HepG2 (cell line): ENCODE data around the gene NUDT13. TPM values are rescaled to one million over a fixed set of nuclear protein-coding genes. Genes with fewer than 3 reads are reported as not detected.

ENCODE experiments used
- ATAC-seq: fragments of 200-7000 bp; cut with Tn5 transposase; 3 replicates; pipeline ENCODE4 v1.9.1; 2020; ENCODE audit warnings: mild to moderate bottlenecking, moderate library complexity
- BruUV-seq: library from RNA; stranded (reverse); fragments of 400-500 nt; replicated peaks from 2 replicates; lab custom pipeline; 2021; lab: Mats Ljungman, UMichigan
- CTCF ChIA-PET: fragments of 300-600 bp; formaldehyde crosslinking; extraction: SDS; loops from one replicate; lab custom pipeline; 2021; ENCODE audit warnings: low total read pairs, inconsistent platforms, low intra/inter-chr PET ratio; lab: Yijun Ruan, JAX
- POLR2A ChIA-PET: fragments of 350-600 bp; sonication (Branson Sonifier 250); formaldehyde crosslinking; loops from one replicate; lab custom pipeline; 2020; ENCODE audit warnings: antibody characterized with exemption, inconsistent platforms; lab: Yijun Ruan, JAX
- DNase-seq: peaks from one replicate; pipeline ENCODE4 v3.0.0-alpha.2; 2015; ENCODE audit warnings: low spot score
- FAIRE-seq: peaks from 3 replicates; lab custom pipeline; 2011; peaks lifted over from hg19 to GRCh38; lab: Jason Lieb, UNC
- H2AFZ ChIP-seq: one replicate; pipeline ENCODE4 v1.6.1; 2011; ENCODE audit warnings: low read length, inconsistent platforms
- H3K27ac ChIP-seq: fragments of 300-600 bp; 3 replicates; pipeline ENCODE4 v1.8.0; 2011; ENCODE audit warnings: mixed run types, mild to moderate bottlenecking, mixed read lengths, low read length, inconsistent platforms; ENCODE audit not compliant: insufficient read depth; ENCODE audit errors: extremely low read length
- H3K27me3 ChIP-seq, 2 experiments: fragments of 200-600 bp in 1 of 2; 2 replicates in 1 of 2; 3 replicates in 1 of 2; pipeline versions ENCODE4 v1.6.0 to v1.8.0; 2011; ENCODE audit warnings: low read length in 2 of 2, mild to moderate bottlenecking in 2 of 2, moderate library complexity in 2 of 2, inconsistent platforms in 1 of 2; ENCODE audit not compliant: insufficient read depth in 2 of 2, control insufficient read depth in 1 of 2
- H3K36me3 ChIP-seq, 2 experiments: fragments of 200-600 bp in 1 of 2; replicated peaks in 1 of 2; 2 replicates in 1 of 2; 3 replicates in 1 of 2; pipeline versions ENCODE4 v1.5.1 to v1.8.0; 2011; ENCODE audit warnings: low read length in 2 of 2, inconsistent platforms in 1 of 2; ENCODE audit not compliant: insufficient read depth in 2 of 2, control insufficient read depth in 1 of 2
- H3K4me1 ChIP-seq: 2 replicates; pipeline ENCODE4 v1.5.1; 2012; ENCODE audit warnings: low read length, inconsistent platforms; ENCODE audit not compliant: insufficient read depth
- H3K4me2 ChIP-seq: 2 replicates; pipeline ENCODE4 v1.6.0; 2011; ENCODE audit warnings: low read depth, low read length, inconsistent platforms
- H3K4me3 ChIP-seq, 3 experiments: fragments of 200-600 bp in 1 of 3; sonication (generic), shearing (Covaris generic) in 1 of 3; replicated peaks in 1 of 3; 2 replicates each; pipeline ENCODE4 v1.5.1; 2011 to 2016; ENCODE audit warnings: low read length in 3 of 3, inconsistent platforms in 2 of 3, low read depth in 2 of 3, mild to moderate bottlenecking in 2 of 3, control low read depth in 1 of 3, mixed read lengths in 1 of 3; ENCODE audit not compliant: insufficient read depth in 1 of 3
- H3K79me2 ChIP-seq: one replicate; pipeline ENCODE4 v1.6.1; 2011; ENCODE audit warnings: low read length, inconsistent platforms; ENCODE audit not compliant: insufficient read depth
- H3K9ac ChIP-seq: 2 replicates; pipeline ENCODE4 v1.6.0; 2011; ENCODE audit warnings: mild to moderate bottlenecking, low read depth, low read length, inconsistent platforms; ENCODE audit not compliant: insufficient read depth
- H3K9me3 ChIP-seq: 2 replicates; pipeline ENCODE4 v1.5.1; 2012; ENCODE audit warnings: mild to moderate bottlenecking, low read length
- H4K20me1 ChIP-seq: 2 replicates; pipeline ENCODE4 v1.6.0; 2011; ENCODE audit warnings: inconsistent platforms, mild to moderate bottlenecking, low read length, moderate library complexity; ENCODE audit not compliant: insufficient read depth
- CREM ChIP-seq, 2 experiments: sonication (generic) in 1 of 2; formaldehyde crosslinking in 1 of 2; IDR thresholded peaks; 2 replicates each; pipeline versions ENCODE4 v1.4.0 to v1.6.1; 2016 to 2020; ENCODE audit warnings: antibody characterized with exemption in 1 of 2, mild to moderate bottlenecking in 1 of 2, missing genetic modification reagents in 1 of 2
- GABPA ChIP-seq, 2 experiments: IDR thresholded peaks; 2 replicates each; pipeline ENCODE4 v1.6.1; 2011 to 2016; ENCODE audit warnings: low read depth in 2 of 2, low read length in 1 of 2, missing biosample characterization in 1 of 2, missing genetic modification characterization in 1 of 2
- HNRNPL ChIP-seq: fragments of 200-400 bp; formaldehyde crosslinking; IDR thresholded peaks from 2 replicates; pipeline ENCODE4 v1.6.1; 2017; ENCODE audit warnings: mild to moderate bottlenecking, low read depth, low read length
- PHF20 ChIP-seq: sonication (generic); formaldehyde crosslinking; IDR thresholded peaks from 2 replicates; pipeline ENCODE4 v1.5.0; 2020; ENCODE audit warnings: mild to moderate bottlenecking, missing genetic modification reagents
- POLR2AphosphoS2 ChIP-seq: IDR thresholded peaks from 2 replicates; pipeline ENCODE4 v1.6.1; 2011; ENCODE audit warnings: low read depth, low read length, improper control_type of control experiment
- RBFOX2 ChIP-seq: fragments of 200-400 bp; formaldehyde crosslinking; IDR thresholded peaks from 2 replicates; pipeline ENCODE4 v1.6.1; 2017; ENCODE audit warnings: low read depth, mild to moderate bottlenecking, low read length
- SIX4 ChIP-seq: sonication (generic); formaldehyde crosslinking; IDR thresholded peaks from 2 replicates; pipeline ENCODE4 v1.4.0; 2020; ENCODE audit warnings: missing genetic modification reagents
- ZBTB40 ChIP-seq, 2 experiments: fragments of 450-650 bp in 1 of 2; sonication (generic) in 1 of 2; formaldehyde crosslinking in 1 of 2; IDR thresholded peaks; 2 replicates each; pipeline versions ENCODE4 v1.6.1 to v1.8.0; 2016 to 2022; ENCODE audit warnings: antibody characterized with exemption in 1 of 2, mild to moderate bottlenecking in 1 of 2, missing genetic modification reagents in 1 of 2
- ZNF224 ChIP-seq: sonication (generic); formaldehyde crosslinking; IDR thresholded peaks from 2 replicates; pipeline ENCODE4 v1.5.0; 2020; ENCODE audit warnings: mild to moderate bottlenecking, missing genetic modification reagents
- WGBS: methylation state at CpG from one replicate; pipeline ENCODE4 v1.1.6; 2017; ENCODE audit warnings: low lambda C conversion rate; 5-methylcytosine and 5-hydroxymethylcytosine counted together
- in situ Hi-C: cut with HindIII; loops from 2 replicates; pipeline ENCODE4 v1.10.0; 2017; ENCODE audit warnings: low pct_unique_long_range_greater_than_20kb; ENCODE audit not compliant: extremely low pct_ligation_motif_present
- intact Hi-C: fragments of 100-400 bp; cut with micrococcal nuclease; formaldehyde crosslinking; loops from one replicate; pipeline ENCODE4 v1.10.0; 2022; ENCODE audit not compliant: unreplicated experiment
- polyA plus RNA-seq, 8 experiments: library from polyadenylated mRNA; depleted of rRNA in 3 of 8; stranded (reverse) in 7 of 8; unstranded in 1 of 8; fragments of >200 nt; fragmentation: Illumina TruSeq in 4 of 8; extraction: Trizol in 4 of 8; gene quantifications; 2 replicates each; pipeline versions ENCODE4 v1.2.1 to v1.2.3, GENCODE V29; 2011 to 2016; ENCODE audit warnings: low read depth in 4 of 8, missing spikeins in 1 of 8, mixed read lengths in 1 of 8; ENCODE audit not compliant: insufficient read depth in 1 of 8
- total RNA-seq, 5 experiments: library from RNA; depleted of rRNA; stranded (reverse); fragments of >200 nt; fragmentation: Illumina TruSeq; extraction: Trizol; gene quantifications; 2 replicates each; pipeline ENCODE4 v1.2.3, GENCODE V29; 2016; ENCODE audit warnings: low read depth in 1 of 5
- TF ChIP-seq, protein P1 (sequence below): sonication (generic); formaldehyde crosslinking; IDR thresholded peaks from 2 replicates; pipeline ENCODE4 v1.8.0; 2022; ENCODE audit warnings: missing genetic modification reagents, mild to moderate bottlenecking, moderate library complexity, borderline replicate concordance

The NUDT13 gene
- total and polyA plus RNA-seq, 2 of the 13 experiments (the other 11 are each of a cell fraction or from before 2014, with no cell fraction given), result 4.2 to 6.5 TPM

GRCh38 chr10:73093922-73094850 lies 16.1 kb upstream of the NUDT13 start:
- ATAC-seq (no peak), FAIRE-seq (no peak), DNase-seq (no peak)
- in situ Hi-C loops, result no loop called here
- peaks cover 0 to 7% of the 10 kb centered on the region in 2 experiments; a peak in 2 of 5 replicates for H3K36me3 ChIP-seq
- WGBS, result 11% methylated on average over 2 of the region's 2 CpGs
- peak overlapping the region; percentile 97 to 100 (median 99) for H3K4me3 ChIP-seq
- H2AFZ ChIP-seq, result no peak overlapping the region
- H3K9me3 ChIP-seq, result no peaks in the 10 kb centered on the region
- peak overlapping the region; percentile 78 for H3K4me2 ChIP-seq
- H3K27me3 ChIP-seq, result no peaks in the 10 kb centered on the region; a peak in 1 of 5 replicates
- H3K27ac ChIP-seq, result peak overlapping the region; percentile 84
- ChIA-PET POLR2A (interaction anchor here (1.2 to 6.7 kb wide), 4 partner anchors 15 to 140 kb away, joined by 4 to 72 read pairs (median 8); partner anchors contain the start of genes ECD, FAM149B1, NUDT13 and PLA2G12B), CTCF (no interaction called here)
- no TSS peak for BruUV-seq
- peaks cover 72% of the 10 kb centered on the region for H3K79me2 ChIP-seq
- H3K4me1 ChIP-seq, result peaks cover 54% of the 10 kb centered on the region
- H3K9ac ChIP-seq, result peak overlapping the region; percentile 94
- H4K20me1 ChIP-seq, result peaks cover 53% of the 10 kb centered on the region
- intact Hi-C loops, result no loop called here
- TF ChIP-seq, protein P1, sequence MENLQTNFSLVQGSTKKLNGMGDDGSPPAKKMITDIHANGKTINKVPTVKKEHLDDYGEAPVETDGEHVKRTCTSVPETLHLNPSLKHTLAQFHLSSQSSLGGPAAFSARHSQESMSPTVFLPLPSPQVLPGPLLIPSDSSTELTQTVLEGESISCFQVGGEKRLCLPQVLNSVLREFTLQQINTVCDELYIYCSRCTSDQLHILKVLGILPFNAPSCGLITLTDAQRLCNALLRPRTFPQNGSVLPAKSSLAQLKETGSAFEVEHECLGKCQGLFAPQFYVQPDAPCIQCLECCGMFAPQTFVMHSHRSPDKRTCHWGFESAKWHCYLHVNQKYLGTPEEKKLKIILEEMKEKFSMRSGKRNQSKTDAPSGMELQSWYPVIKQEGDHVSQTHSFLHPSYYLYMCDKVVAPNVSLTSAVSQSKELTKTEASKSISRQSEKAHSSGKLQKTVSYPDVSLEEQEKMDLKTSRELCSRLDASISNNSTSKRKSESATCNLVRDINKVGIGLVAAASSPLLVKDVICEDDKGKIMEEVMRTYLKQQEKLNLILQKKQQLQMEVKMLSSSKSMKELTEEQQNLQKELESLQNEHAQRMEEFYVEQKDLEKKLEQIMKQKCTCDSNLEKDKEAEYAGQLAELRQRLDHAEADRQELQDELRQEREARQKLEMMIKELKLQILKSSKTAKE (CRISPR knock-in tag), result no peak
- TF ChIP-seq GABPA (IDR thresholded peaks at IDR 0.05; ENCODE audit: low read depth, low read length) (no peak), GABPA (CRISPR knock-in tag; IDR thresholded peaks at IDR 0.05; ENCODE audit: low read depth) (peak; percentile 53; the same call in 1 of the 2 replicates), PHF20 (CRISPR knock-in tag) (no peak), ZBTB40 (IDR thresholded peaks at IDR 0.05) (peak; percentile 32; the same call in 1 of the 2 replicates), ZBTB40 (CRISPR knock-in tag; IDR thresholded peaks at IDR 0.05) (no peak), ZNF224 (CRISPR knock-in tag) (no peak), CREM (IDR thresholded peaks at IDR 0.05) (0 out of 2 replicates have a peak, but pooled peaks have one; percentile 13), CREM (CRISPR knock-in tag; IDR thresholded peaks at IDR 0.05) (no peak), POLR2AphosphoS2 (no peak), HNRNPL (no peak), SIX4 (CRISPR knock-in tag) (no peak), RBFOX2 (0 out of 2 replicates have a peak, but pooled peaks have one; percentile 8)
